CD4-positive, alpha-beta T cell treated with Interleukin-2 at 100 ng/mL for 4 hours (primary cell): ENCODE results near the gene BMERB1.
"Not testable (repeated sequence)": the region's sequence is repeated elsewhere in the genome, so short reads cannot be mapped to it uniquely, and the experiment has no call there.

Experiments used
- DNase-seq: peaks from one replicate; pipeline ENCODE4 v3.0.0-alpha.2; 2020; ENCODE audit warnings: low spot score

The BMERB1 gene

GRCh38 chr16:15434425-15435215 lies at the start of gene BMERB1:
Gene BMERB1 (plus strand): TSS chr16:15434588. CDS start chr16:15434654, 66 bp downstream.
- DNase-seq: peak; percentile 36

- not testable (repeated sequence) for DNase-seq
Measured at GRCh38 chr16:15388060-15388459, 46.3 kb upstream of the BMERB1 start.

- DNase-seq: not testable (repeated sequence)
Measured at GRCh38 chr16:15389916-15390315, 44.5 kb upstream of the BMERB1 start.

GRCh38 chr16:15393025-15393424 lies 41.4 kb upstream of the BMERB1 start:
- DNase-seq: not testable (repeated sequence)

- DNase-seq: not testable (repeated sequence)
Measured at GRCh38 chr16:15395631-15396508, 38.5 kb upstream of the BMERB1 start, which contains the start of gene MPV17L. Gene MPV17L (plus strand): TSS chr16:15395754. CDS start chr16:15395898, 144 bp downstream.

GRCh38 chr16:15396509-15396829 lies 37.9 kb upstream of the BMERB1 start:
- DNase-seq: not testable (repeated sequence)

- no peak for DNase-seq
Measured at GRCh38 chr16:15396948-15397594, 37.3 kb upstream of the BMERB1 start.

- DNase-seq: no peak
Measured at GRCh38 chr16:15398618-15399316, 35.6 kb upstream of the BMERB1 start.

GRCh38 chr16:15399317-15399716 lies 35.1 kb upstream of the BMERB1 start:
- DNase-seq: no peak

GRCh38 chr16:15400314-15400713 lies 34.1 kb upstream of the BMERB1 start:
- not testable (repeated sequence) for DNase-seq

- DNase-seq: no peak
Measured at GRCh38 chr16:15401972-15402371, 32.4 kb upstream of the BMERB1 start.

GRCh38 chr16:15403392-15403995 lies 30.9 kb upstream of the BMERB1 start:
- no peak for DNase-seq

GRCh38 chr16:15404091-15404490 lies 30.3 kb upstream of the BMERB1 start:
- DNase-seq: not testable (repeated sequence)

GRCh38 chr16:15404792-15405191 lies 29.6 kb upstream of the BMERB1 start:
- no peak for DNase-seq

- DNase-seq: not testable (repeated sequence)
Measured at GRCh38 chr16:15407756-15408155, 26.6 kb upstream of the BMERB1 start.

- DNase-seq: not testable (repeated sequence)
Measured at GRCh38 chr16:15409476-15409875, 24.9 kb upstream of the BMERB1 start.

GRCh38 chr16:15415511-15415985 lies 18.8 kb upstream of the BMERB1 start:
- DNase-seq: no peak

- no peak for DNase-seq
Measured at GRCh38 chr16:15417197-15417596, 17.2 kb upstream of the BMERB1 start.

- DNase-seq: no peak
Measured at GRCh38 chr16:15418206-15418605, 16.2 kb upstream of the BMERB1 start.

- not testable (repeated sequence) for DNase-seq
Measured at GRCh38 chr16:15421696-15422095, 12.7 kb upstream of the BMERB1 start.

GRCh38 chr16:15422222-15422621 lies 12.2 kb upstream of the BMERB1 start:
- no peak for DNase-seq
